Stomach (tissue), 4 donors: ENCODE data around the gene FAM120A.

ENCODE experiments used
- POLR2A ChIP-seq, 4 donors: fragments of 450-650 bp; IDR thresholded peaks; one replicate each; pipeline ENCODE4 v1.6.1; 2016; ENCODE audit warnings: antibody characterized with exemption in 4 of 4, control low read depth in 2 of 4, mild to moderate bottlenecking in 1 of 4, moderate library complexity in 1 of 4
- TF ChIP-seq, protein P1 (sequence below), 7 experiments: fragments of 450-650 bp in 4 of 7; fragments of 200-600 bp in 3 of 7; sonication (generic) in 3 of 7; IDR thresholded peaks; one replicate each; pipeline ENCODE4 v1.5.1; 2016 to 2019; ENCODE audit warnings: antibody characterized with exemption in 7 of 7, control low read depth in 2 of 7, mild to moderate bottlenecking in 1 of 7

- TF ChIP-seq, protein P1, sequence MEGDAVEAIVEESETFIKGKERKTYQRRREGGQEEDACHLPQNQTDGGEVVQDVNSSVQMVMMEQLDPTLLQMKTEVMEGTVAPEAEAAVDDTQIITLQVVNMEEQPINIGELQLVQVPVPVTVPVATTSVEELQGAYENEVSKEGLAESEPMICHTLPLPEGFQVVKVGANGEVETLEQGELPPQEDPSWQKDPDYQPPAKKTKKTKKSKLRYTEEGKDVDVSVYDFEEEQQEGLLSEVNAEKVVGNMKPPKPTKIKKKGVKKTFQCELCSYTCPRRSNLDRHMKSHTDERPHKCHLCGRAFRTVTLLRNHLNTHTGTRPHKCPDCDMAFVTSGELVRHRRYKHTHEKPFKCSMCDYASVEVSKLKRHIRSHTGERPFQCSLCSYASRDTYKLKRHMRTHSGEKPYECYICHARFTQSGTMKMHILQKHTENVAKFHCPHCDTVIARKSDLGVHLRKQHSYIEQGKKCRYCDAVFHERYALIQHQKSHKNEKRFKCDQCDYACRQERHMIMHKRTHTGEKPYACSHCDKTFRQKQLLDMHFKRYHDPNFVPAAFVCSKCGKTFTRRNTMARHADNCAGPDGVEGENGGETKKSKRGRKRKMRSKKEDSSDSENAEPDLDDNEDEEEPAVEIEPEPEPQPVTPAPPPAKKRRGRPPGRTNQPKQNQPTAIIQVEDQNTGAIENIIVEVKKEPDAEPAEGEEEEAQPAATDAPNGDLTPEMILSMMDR (IDR thresholded peaks at IDR 0.05): no peak
- TF ChIP-seq POLR2A (IDR thresholded peaks at IDR 0.05): no peak
Observed at GRCh38 chr9:93594041-93594756, 142.7 kb downstream of the FAM120A start.
